ENCODE measurements around the gene PLAC1. TPM values are rescaled to one million over a fixed set of nuclear protein-coding genes. Genes with fewer than 3 reads are reported as not detected.

The PLAC1 gene, protein sequence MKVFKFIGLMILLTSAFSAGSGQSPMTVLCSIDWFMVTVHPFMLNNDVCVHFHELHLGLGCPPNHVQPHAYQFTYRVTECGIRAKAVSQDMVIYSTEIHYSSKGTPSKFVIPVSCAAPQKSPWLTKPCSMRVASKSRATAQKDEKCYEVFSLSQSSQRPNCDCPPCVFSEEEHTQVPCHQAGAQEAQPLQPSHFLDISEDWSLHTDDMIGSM
- 0.28 to 0.91 TPM (median 0.55 TPM) in 5 replicates for total RNA-seq (2022; extraction: Qiagen RNA extraction; ENCODE audit: low read depth)

DNA sequence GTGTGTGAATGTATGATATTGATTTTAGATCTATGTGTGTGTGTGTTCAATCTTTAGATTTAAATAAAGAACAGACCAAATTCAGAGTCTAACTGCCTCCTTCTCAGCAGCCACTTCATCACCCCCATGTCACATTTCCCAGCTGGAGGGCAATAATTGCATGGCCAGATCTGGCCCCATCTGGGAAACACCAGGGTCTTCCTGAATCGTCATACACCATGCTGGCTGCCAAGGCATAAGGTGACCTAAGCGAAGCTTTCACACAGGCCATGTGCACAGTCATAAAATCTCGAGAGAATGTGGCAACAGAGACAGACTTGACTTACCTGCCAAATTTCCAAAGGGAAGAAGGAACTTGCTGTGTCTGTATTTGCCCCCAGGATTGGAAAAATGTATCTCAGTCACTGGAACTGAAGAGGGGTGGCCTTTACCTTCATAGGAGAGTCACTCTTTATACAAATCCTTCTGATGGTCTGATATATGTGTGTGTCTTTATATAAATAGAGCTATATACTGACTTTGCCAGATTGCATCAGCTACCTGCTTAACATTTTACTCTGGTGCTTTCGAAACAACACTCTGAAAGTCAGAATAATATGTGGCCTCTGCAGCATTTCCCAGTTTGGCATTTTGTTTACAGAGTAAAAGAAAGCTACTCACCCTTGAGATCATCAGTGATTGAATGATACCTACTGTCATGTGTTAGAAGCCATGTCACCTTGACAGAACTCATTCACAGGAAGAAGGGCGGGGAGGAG, at the start of gene PLAC1:
Gene PLAC1, minus strand, starts transcription at position 470 of the 758 bp plus-strand sequence. CDS start 91,789 bp downstream, outside the sequence.

Other genes starting within 250 kb of the PLAC1 start
- 102 to 124 TPM (median 104 TPM) in 5 replicates for gene HPRT1, start 198.3 kb downstream of the PLAC1 start, total RNA-seq (2022; extraction: Qiagen RNA extraction; ENCODE audit: low read depth)
- gene PABIR2, start 138.7 kb upstream of the PLAC1 start, total RNA-seq (2022; extraction: Qiagen RNA extraction; ENCODE audit: low read depth) = 25.9 to 34.3 TPM (median 32.3 TPM) in 5 replicates